DMS79 (cell line): ENCODE measurements around the gene SYTL2.

Source experiments
- DNase-seq: peaks from one replicate; lab custom pipeline; 2025; lab: John Stamatoyannopoulos, UW

SYTL2 gene

GRCh38 chr11:85732965-85733364 lies 78.0 kb downstream of the SYTL2 start:
- no peak for DNase-seq

- no peak for DNase-seq
Observed at GRCh38 chr11:85726381-85726780, 84.6 kb downstream of the SYTL2 start.

- no peak for DNase-seq
Observed at GRCh38 chr11:85725510-85726258, 85.3 kb downstream of the SYTL2 start.

GRCh38 chr11:85724748-85725465 lies 86.0 kb downstream of the SYTL2 start:
- DNase-seq, result no peak

DNA sequence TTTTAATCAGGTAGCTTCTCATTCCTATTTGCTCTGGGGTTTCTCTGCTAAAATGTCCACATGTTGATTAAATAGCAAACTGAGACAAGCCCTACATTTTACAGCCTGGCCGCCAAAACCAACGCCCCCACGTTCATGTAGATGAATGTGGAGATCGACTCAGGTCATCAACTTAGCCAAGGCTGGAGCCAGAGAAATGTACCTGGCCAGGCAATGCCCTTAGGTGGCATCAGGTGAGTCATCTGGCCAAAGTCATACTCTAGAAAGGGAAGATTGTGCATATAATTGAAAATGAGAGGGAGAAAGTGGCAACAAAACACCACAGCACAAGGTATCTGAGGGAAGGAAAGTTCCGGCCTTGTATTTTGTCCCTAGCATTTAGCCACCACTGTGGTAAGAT lies 87.9 kb downstream of the SYTL2 start:
- DNase-seq, result no peak

DNA sequence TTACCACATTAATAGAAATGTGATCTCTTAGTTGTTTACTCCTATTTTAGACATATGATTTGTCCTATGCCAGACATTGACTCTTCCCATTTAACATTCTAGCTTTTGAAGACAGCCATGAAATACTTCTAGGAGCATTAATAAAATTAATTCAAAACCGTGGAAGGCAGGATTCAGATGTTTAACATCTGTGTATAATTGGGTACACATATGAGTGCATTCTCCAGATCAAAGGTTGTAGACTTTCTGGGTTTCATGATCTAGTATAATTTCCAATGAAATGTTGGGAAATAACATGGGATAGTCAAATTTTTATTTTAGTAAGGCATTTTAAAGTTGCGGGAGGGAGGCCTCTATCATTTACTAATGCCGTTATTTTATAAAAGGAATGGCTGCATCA lies 89.8 kb downstream of the SYTL2 start:
- no peak for DNase-seq

GRCh38 chr11:85718991-85719807 lies 91.7 kb downstream of the SYTL2 start:
- DNase-seq, result no peak

DNA sequence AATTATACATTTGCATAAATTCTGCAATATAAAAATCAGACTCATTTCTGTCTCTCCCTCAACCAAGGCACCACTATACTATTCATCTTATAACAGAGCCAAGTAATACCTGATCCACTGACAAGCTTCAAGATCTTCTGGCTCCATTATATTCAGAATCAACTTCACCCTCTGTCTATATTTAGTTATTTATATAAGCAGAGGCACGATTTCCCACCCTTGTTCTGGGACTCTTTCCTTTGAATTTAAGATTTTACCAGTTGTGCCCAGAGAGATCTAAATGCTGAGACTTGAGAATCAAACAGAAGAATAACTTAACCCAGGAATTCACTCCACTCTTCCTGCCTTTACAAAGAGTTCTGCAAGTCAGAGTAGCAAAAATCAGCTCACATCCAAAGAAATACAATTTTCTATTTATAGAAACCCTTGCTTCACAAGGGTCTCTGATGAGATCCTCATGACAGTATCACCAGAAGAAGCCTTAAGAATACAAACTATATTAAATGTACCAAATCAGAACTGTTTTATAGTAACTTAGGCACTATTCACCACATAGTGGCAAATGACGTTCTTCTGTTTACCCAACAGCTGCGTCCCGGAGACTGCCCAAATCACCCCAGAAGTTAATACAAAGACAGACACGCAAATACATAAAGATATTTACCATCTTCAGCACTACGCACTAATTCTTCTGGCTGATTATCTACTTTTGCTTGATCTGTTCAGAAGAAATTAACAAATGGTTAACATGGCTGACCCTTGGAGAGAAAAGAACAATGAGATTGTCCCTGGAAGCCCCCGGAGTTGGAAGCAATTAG lies 92.6 kb downstream of the SYTL2 start:
- no peak for DNase-seq

- no peak for DNase-seq
Observed at GRCh38 chr11:85717429-85717828, 93.5 kb downstream of the SYTL2 start.

DNA sequence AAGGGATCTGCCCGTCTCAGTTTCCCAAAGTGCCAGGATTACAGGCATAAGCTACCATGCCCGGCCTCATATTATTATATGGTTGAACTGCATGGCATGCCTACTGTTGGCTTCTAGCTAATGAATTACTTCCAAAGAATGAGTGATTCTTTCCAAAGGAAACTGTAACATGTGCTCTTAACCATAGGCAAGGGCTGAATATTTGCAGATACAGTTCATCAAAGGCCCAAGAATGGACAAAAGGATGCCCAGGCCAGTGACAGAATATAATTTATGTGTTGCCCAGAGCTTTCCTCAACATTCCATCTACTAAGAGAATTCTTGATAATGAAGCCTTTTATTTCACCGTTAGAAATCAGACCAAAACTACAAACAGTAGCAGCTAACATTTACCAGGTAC lies 98.0 kb downstream of the SYTL2 start:
- no peak for DNase-seq

GRCh38 chr11:85710917-85711316 lies 100.0 kb downstream of the SYTL2 start:
- no peak for DNase-seq

DNA sequence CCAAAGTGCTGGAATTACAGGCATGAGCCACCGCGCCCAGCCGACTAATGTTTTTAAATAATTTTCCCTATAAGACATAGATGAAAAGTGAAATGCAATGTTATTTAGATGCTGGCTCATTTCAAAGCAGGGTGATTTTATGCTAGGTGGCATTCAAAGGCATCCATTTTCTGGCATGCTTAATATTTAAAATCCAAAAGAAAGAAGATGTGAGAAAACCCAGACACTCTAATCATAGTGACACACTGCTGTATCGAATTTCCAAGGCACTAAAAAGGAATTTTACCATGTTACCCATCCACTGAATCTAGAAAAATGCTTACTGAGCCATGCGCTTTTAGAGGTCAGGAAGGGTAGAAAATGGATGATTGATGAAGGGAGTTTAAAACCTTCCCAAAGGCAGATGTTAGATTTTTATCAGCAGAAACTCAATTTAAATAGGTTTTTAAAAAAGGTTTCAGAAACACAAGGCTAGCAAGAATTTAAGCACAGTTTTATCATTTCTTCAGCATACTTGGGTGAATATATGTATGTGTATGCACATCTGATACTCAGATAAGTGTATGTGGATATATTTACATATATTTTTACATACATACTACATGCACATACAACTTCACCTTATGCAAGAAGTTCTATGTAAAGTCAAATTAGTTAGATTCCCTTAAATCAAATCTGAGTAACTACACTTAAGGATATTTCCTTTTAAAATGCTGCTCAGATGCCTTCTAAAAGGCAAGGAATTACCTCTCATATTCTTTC lies 100.8 kb downstream of the SYTL2 start:
- DNase-seq, result no peak

GRCh38 chr11:85705800-85706199 lies 105.1 kb downstream of the SYTL2 start:
- no peak for DNase-seq

DNA sequence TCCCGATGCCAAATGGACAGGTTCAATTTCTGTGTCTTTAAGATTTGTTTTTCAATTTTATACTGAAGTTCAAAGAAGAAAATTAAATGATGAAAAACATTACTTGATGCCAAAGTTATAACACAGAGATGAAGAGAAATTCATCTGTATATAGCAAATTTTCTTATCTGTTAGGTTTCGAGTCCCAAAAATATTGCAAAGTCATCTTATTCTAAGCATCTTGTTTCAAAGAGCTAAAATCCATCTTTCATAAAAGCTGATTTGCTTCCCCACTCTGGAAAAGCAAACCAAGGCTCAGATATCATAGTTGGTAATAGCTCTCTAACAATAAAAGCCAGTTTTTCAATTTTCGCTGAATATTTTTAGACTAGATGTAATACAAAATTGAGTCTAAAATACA lies 106.0 kb downstream of the SYTL2 start:
- DNase-seq, result no peak

DNA sequence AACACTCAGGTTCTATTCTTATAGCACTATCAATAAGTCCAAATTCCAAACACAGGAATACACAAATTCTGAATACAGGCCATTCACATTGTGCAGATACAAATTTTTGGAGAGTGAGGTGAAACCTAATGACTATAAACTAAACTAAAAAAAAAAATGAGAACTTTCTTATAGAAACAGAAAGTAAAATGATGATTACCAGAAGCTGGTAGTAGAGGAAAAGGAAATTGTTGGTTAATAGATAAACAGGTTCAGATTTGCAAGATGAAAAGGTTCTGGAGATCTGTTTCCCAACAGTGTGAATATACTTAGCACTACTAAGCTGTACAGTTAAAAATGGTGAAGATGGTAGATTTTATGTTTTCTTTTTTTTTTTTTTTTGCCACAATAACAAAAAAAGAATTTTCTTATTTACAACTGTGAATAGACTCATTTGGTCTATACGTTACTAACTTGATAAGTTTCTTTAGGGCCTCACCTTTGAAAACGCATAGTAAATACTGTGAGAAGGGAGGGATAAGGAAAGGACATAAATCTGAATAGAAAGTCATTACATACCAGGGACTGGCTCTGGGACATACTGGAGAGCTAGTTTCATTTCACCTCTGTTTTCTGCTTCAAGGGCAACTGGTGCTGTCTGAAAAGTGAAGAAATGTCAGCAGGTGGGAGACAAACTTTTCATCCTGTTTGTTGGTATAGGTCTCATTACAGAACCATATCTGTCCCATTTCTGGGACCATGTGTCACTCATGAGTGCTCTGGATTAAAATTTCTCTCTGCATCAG lies 110.8 kb downstream of the SYTL2 start:
- DNase-seq, result no peak

DNA sequence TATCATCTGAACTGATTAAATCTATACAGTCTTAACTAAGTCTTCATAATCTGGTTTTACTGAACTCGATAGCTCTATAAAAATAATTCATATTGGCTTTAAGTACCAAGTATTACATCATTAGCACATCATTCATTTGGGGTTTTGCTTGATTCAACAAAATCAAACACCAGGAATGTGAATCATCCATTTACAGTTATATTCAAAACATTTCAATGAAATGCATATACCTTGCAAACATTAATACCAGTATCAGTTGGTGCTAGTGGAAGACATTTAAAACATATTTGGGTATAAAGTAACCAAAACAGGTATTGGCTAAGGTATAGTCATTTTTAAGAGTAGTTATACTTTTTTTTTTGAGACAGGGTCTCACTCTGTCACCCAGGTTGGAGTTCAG lies 112.7 kb downstream of the SYTL2 start:
- no peak for DNase-seq

GRCh38 chr11:85697747-85698146 lies 113.2 kb downstream of the SYTL2 start:
- no peak for DNase-seq

GRCh38 chr11:85695546-85695945 lies 115.4 kb downstream of the SYTL2 start:
- no peak for DNase-seq

- no peak for DNase-seq
Observed at GRCh38 chr11:85694385-85694980, 116.5 kb downstream of the SYTL2 start.
